Endothelial cell of umbilical vein (primary cell): Measurements from ENCODE around the gene UFSP2.

Experiments
- CTCF ChIP-seq, 2 donors: IDR thresholded peaks; 1 replicate in 1 of 2; 2 replicates in 1 of 2; pipeline ENCODE4 v1.5.1; 2011; ENCODE audit warnings: low read length in 2 of 2, mild to moderate bottlenecking in 2 of 2, moderate library complexity in 2 of 2, control low read depth in 1 of 2, inconsistent platforms in 1 of 2, low read depth in 1 of 2; ENCODE audit not compliant: insufficient read depth in 1 of 2; ENCODE audit errors: extremely low read depth in 1 of 2
- EZH2 ChIP-seq: IDR thresholded peaks from 2 replicates; pipeline ENCODE4 v1.6.1; 2012; ENCODE audit warnings: borderline replicate concordance, low read depth, mild to moderate bottlenecking, moderate library complexity, low read length, inconsistent platforms; ENCODE audit not compliant: severe bottlenecking
- FOS ChIP-seq: IDR thresholded peaks from 2 replicates; pipeline ENCODE4 v1.6.1; 2011; ENCODE audit warnings: mild to moderate bottlenecking, low read length, moderate library complexity, borderline replicate concordance; ENCODE audit not compliant: insufficient read depth
- MAX ChIP-seq: IDR thresholded peaks from 2 replicates; pipeline ENCODE4 v1.6.1; 2011; ENCODE audit not compliant: insufficient read depth, insufficient read length
- MYC ChIP-seq: IDR thresholded peaks from one replicate; pipeline ENCODE4 v1.6.1; 2011; ENCODE audit warnings: mild to moderate bottlenecking, low read depth, low read length
- POLR2A ChIP-seq: IDR thresholded peaks from 2 replicates; pipeline ENCODE4 v1.6.1; 2012; ENCODE audit warnings: low read depth, mild to moderate bottlenecking, control low read depth, low read length
- POLR2AphosphoS5 ChIP-seq: IDR thresholded peaks from 2 replicates; pipeline ENCODE4 v1.6.1; 2012; ENCODE audit warnings: low read depth, mild to moderate bottlenecking, control low read depth, low read length, moderate library complexity; ENCODE audit not compliant: insufficient read depth

GRCh38 chr4:185352741-185353140 lies 73.0 kb downstream of the UFSP2 start:
- TF ChIP-seq CTCF (IDR thresholded peaks at IDR 0.05; ENCODE audit: extremely low read depth in 1 of 2, insufficient read depth in 1 of 2, low read depth in 1 of 2, low read length in 2 of 2) (no peak), EZH2 (no peak), POLR2A (no peak), MYC (no peak), POLR2AphosphoS5 (no peak), MAX (no peak), FOS (no peak)
